AG09319 (cell line): ENCODE measurements around the gene UACA.

ENCODE experiments used
- DNase-seq: peaks from one replicate; pipeline ENCODE4 v3.0.0-alpha.2; 2010; ENCODE audit warnings: low read depth; ENCODE audit errors: extremely low read depth
- CTCF ChIP-seq: IDR thresholded peaks from 2 replicates; pipeline ENCODE4 v1.5.1; 2011; ENCODE audit warnings: low read depth, mild to moderate bottlenecking, inconsistent platforms, low read length, moderate library complexity

UACA gene

GRCh38 chr15:70651303-70651845 lies 112.0 kb downstream of the UACA start:
- no peak for DNase-seq
- TF ChIP-seq CTCF: no peak

DNA sequence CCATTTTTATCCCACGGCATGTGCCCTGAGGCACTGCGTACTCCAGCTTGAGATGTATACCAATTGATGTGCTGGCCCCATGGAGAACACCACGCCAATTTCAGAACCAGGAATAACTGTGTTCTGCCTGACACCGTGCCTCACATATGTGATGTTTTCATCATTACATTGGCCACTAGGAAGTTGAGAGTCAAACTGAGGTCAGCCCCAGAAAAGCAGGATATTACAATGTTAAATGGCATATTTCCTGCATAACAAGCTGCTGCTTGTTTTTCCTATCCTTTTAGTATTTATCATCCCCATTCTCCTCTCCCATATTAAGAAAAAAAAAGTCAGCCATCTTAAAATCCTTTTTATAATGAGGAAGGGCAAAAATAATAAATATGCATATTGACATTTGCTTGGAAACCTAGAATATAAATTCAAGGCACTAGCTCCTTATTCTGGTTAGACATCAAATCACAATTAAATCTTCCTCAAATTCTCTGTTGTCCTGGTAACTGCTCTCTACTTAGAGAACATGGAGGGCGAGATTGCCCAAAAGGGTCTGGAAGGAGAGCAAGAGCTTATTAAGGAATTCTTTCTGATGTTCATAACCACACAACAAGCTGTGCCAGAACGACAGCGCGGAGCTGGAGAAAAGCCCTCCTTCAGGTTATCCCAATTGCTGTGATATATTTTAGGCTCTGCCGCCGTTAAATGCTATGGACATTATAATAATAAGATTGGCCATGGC lies 112.6 kb downstream of the UACA start:
- TF ChIP-seq CTCF: no peak
- no peak for DNase-seq

- no peak for TF ChIP-seq CTCF
- DNase-seq: no peak
These were observed 116.0 kb downstream of the UACA start for GRCh38 chr15:70647396-70647795.

DNA sequence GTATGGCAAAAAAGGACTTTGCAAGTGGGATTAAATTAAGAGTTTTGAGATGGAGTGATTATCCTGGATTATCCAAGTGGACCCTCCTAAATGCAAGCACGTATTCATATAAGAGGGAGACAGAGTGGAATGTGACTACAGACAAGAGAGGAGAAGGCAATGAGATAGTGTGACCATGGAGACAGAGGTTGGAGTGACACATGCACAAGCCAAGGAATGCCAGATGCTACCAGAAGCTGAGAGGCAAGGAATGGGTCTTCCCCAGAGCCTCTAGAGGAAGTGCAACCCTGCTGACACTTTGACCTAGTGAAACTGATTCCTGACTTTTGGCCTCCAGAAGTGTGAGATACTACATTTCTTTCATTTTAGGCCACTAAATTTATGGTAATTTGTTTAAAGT lies 117.2 kb downstream of the UACA start:
- TF ChIP-seq CTCF: no peak
- DNase-seq: no peak

GRCh38 chr15:70643783-70644125 lies 119.6 kb downstream of the UACA start:
- no peak for TF ChIP-seq CTCF
- DNase-seq: no peak

DNA sequence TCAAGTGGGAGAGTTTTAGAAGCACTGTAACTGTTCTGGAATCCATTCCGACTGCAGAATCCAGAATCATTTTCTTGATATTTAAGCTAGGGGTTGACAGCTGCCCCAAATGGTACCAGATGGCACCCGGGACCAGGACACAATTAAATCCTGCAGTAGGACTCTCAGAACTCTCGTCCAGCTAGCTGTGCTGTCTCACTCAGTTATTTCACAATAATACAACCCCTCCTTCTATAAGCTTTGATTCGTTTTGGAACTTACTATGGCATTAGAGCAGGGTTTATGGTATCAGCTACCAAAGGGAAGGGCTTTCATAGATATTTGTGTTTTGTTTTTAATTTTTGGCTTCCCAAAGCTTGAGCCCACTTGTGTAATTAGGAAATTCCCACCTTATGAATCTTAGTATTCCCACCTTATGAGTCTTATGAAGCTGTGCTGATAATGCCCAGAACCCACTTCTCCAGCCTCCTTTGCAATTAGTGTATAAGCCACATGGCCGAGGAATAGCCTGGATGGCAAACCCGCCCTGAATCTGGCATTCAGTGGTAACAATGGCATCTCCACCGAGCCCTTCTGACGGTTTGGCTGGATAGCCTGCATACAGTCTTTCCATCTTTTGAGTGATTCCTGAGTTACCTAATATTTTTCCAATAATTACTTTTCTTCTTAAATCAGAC lies 120.1 kb downstream of the UACA start:
- no peak for TF ChIP-seq CTCF
- DNase-seq: no peak

GRCh38 chr15:70636540-70637165 lies 126.7 kb downstream of the UACA start:
- no peak for DNase-seq
- peak; percentile 49 for TF ChIP-seq CTCF
